H9 (cell line): ENCODE measurements around the gene ZNF599. TPM values are rescaled to one million over a fixed set of nuclear protein-coding genes. Genes with fewer than 3 reads are reported as not detected.

Experiments
- DNase-seq: peaks from one replicate; pipeline ENCODE4 v3.0.0-alpha.2; 2017
- H2AFZ ChIP-seq: one replicate; pipeline ENCODE4 v1.6.1; 2013; ENCODE audit warnings: mild to moderate bottlenecking, low read length, control low read depth, moderate library complexity
- H2AK5ac ChIP-seq: 2 replicates; pipeline ENCODE4 v1.6.1; 2013; ENCODE audit warnings: low read length, control low read depth, mixed read lengths; ENCODE audit not compliant: insufficient read length
- H2BK120ac ChIP-seq: one replicate; pipeline ENCODE4 v1.6.1; 2013; ENCODE audit warnings: low read depth, mild to moderate bottlenecking, low read length, control low read depth, inconsistent platforms; ENCODE audit not compliant: poor library complexity, severe bottlenecking
- H2BK12ac ChIP-seq: 2 replicates; pipeline ENCODE4 v1.6.1; 2013; ENCODE audit warnings: low read length, control low read depth, mixed read lengths, low read depth; ENCODE audit not compliant: insufficient read length
- H2BK15ac ChIP-seq: 2 replicates; pipeline ENCODE4 v1.6.1; 2013; ENCODE audit warnings: low read depth, low read length, control low read depth
- H2BK20ac ChIP-seq: one replicate; pipeline ENCODE4 v1.6.1; 2013; ENCODE audit warnings: low read depth, mild to moderate bottlenecking, low read length, control low read depth, inconsistent platforms; ENCODE audit not compliant: poor library complexity, severe bottlenecking
- H2BK5ac ChIP-seq: 2 replicates; pipeline ENCODE4 v1.6.1; 2013; ENCODE audit warnings: low read length, control low read depth, mixed read lengths; ENCODE audit not compliant: insufficient read length
- H3K14ac ChIP-seq: 2 replicates; pipeline ENCODE4 v1.6.1; 2013; ENCODE audit warnings: low read length, control low read depth; ENCODE audit not compliant: insufficient read depth
- H3K18ac ChIP-seq: 2 replicates; pipeline ENCODE4 v1.6.1; 2013; ENCODE audit warnings: low read depth, mild to moderate bottlenecking, mixed read lengths, low read length, control low read depth; ENCODE audit not compliant: insufficient read length
- H3K23ac ChIP-seq: 2 replicates; pipeline ENCODE4 v1.6.1; 2013; ENCODE audit warnings: low read length, control low read depth, mixed read lengths, low read depth; ENCODE audit not compliant: insufficient read length
- H3K23me2 ChIP-seq: 2 replicates; pipeline ENCODE4 v1.6.1; 2013; ENCODE audit warnings: low read depth, mild to moderate bottlenecking, mixed read lengths, low read length, control low read depth; ENCODE audit not compliant: insufficient read length, poor library complexity, severe bottlenecking
- H3K27ac ChIP-seq: 2 replicates; pipeline ENCODE4 v1.5.1; 2013; ENCODE audit warnings: low read length, control low read depth, mixed read lengths, low read depth; ENCODE audit not compliant: insufficient read length
- H3K27me3 ChIP-seq: 2 replicates; pipeline ENCODE4 v1.6.1; 2013; ENCODE audit warnings: low read length, control low read depth, inconsistent platforms; ENCODE audit not compliant: insufficient read depth
- H3K4ac ChIP-seq: 2 replicates; pipeline ENCODE4 v1.6.1; 2013; ENCODE audit warnings: low read depth, mild to moderate bottlenecking, control low read depth, inconsistent platforms, low read length, moderate library complexity
- H3K4me1 ChIP-seq: 2 replicates; pipeline ENCODE4 v1.6.1; 2013; ENCODE audit warnings: low read length, control low read depth, inconsistent platforms; ENCODE audit not compliant: insufficient read depth
- H3K4me2 ChIP-seq: 2 replicates; pipeline ENCODE4 v1.6.1; 2013; ENCODE audit warnings: low read length, control low read depth, mixed read lengths; ENCODE audit not compliant: insufficient read length, insufficient read depth
- H3K56ac ChIP-seq: 2 replicates; pipeline ENCODE4 v1.6.1; 2013; ENCODE audit warnings: low read depth, mild to moderate bottlenecking, mixed read lengths, low read length, control low read depth; ENCODE audit not compliant: insufficient read length
- H3K79me1 ChIP-seq: 2 replicates; pipeline ENCODE4 v1.6.1; 2013; ENCODE audit warnings: low read depth, mild to moderate bottlenecking, moderate library complexity, low read length, control low read depth, inconsistent platforms; ENCODE audit not compliant: insufficient read depth, poor library complexity, severe bottlenecking
- H3K79me2 ChIP-seq: 2 replicates; pipeline ENCODE4 v1.6.1; 2013; ENCODE audit warnings: low read length, control low read depth, inconsistent platforms; ENCODE audit not compliant: insufficient read depth
- H3K9ac ChIP-seq: 2 replicates; pipeline ENCODE4 v1.6.1; 2013; ENCODE audit warnings: low read length, control low read depth, mixed read lengths; ENCODE audit not compliant: insufficient read length; ENCODE audit errors: extremely low read depth
- H3K9me3 ChIP-seq: one replicate; pipeline ENCODE4 v1.6.1; 2013; ENCODE audit warnings: low read depth, low read length, inconsistent platforms; ENCODE audit not compliant: control insufficient read depth
- H3T11ph ChIP-seq: one replicate; pipeline ENCODE4 v1.6.1; 2013; ENCODE audit warnings: mild to moderate bottlenecking, low read length, control low read depth, inconsistent platforms
- H4K20me1 ChIP-seq: one replicate; pipeline ENCODE4 v1.6.1; 2013; ENCODE audit not compliant: control insufficient read depth, insufficient read length, insufficient read depth
- H4K5ac ChIP-seq: 2 replicates; pipeline ENCODE4 v1.6.1; 2013; ENCODE audit warnings: low read depth, mild to moderate bottlenecking, mixed read lengths, low read length, control low read depth; ENCODE audit not compliant: insufficient read length
- H4K8ac ChIP-seq: replicated peaks from 2 replicates; pipeline ENCODE4 v1.6.1; 2013; ENCODE audit warnings: low read length, control low read depth, mixed read lengths, low read depth; ENCODE audit not compliant: insufficient read length
- H4K91ac ChIP-seq: 2 replicates; pipeline ENCODE4 v1.6.1; 2013; ENCODE audit warnings: low read depth, mild to moderate bottlenecking, moderate library complexity, mixed read lengths, low read length, control low read depth; ENCODE audit not compliant: insufficient read length
- H3K27ac Mint-ChIP-seq, 3 experiments: 2 replicates in 2 of 3; 3 replicates in 1 of 3; pipeline ENCODE4 v1.8.0; 2020 to 2021; ENCODE audit warnings: mixed read lengths in 3 of 3, mild to moderate bottlenecking in 1 of 3, moderate library complexity in 1 of 3
- H3K27me3 Mint-ChIP-seq: 2 replicates; pipeline ENCODE4 v1.8.0; 2021; ENCODE audit warnings: low read depth, mild to moderate bottlenecking, moderate library complexity, mixed read lengths
- H3K36me3 Mint-ChIP-seq, 3 experiments: 2 replicates in 2 of 3; 3 replicates in 1 of 3; pipeline ENCODE4 v1.8.0; 2020 to 2021; ENCODE audit warnings: low read depth in 3 of 3, mixed read lengths in 3 of 3; ENCODE audit not compliant: insufficient read depth in 1 of 3
- H3K4me1 Mint-ChIP-seq, 2 experiments: 2 replicates each; pipeline ENCODE4 v1.8.0; 2020; ENCODE audit warnings: mixed read lengths in 2 of 2
- H3K4me3 Mint-ChIP-seq, 2 experiments: 2 replicates in 1 of 2; 3 replicates in 1 of 2; pipeline ENCODE4 v1.8.0; 2020 to 2021; ENCODE audit warnings: mild to moderate bottlenecking in 2 of 2, mixed read lengths in 2 of 2, moderate library complexity in 1 of 2
- H3K9me3 Mint-ChIP-seq, 2 experiments: 2 replicates in 1 of 2; 3 replicates in 1 of 2; pipeline ENCODE4 v1.8.0; 2020; ENCODE audit warnings: mild to moderate bottlenecking in 2 of 2, mixed read lengths in 2 of 2, moderate library complexity in 1 of 2
- WGBS: extraction: QIAGEN DNeasy Blood & Tissue Kit; methylation state at CpG from one replicate; pipeline ENCODE4 v1.1.7; 2013; ENCODE audit warnings: missing lambda C conversion rate, low lambda C conversion rate, mixed read lengths; ENCODE audit not compliant: insufficient read length; ENCODE audit errors: extremely low coverage; 5-methylcytosine and 5-hydroxymethylcytosine counted together
- total RNA-seq: library from RNA; stranded (reverse); gene quantifications from 2 replicates; pipeline ENCODE4 v1.2.1, GENCODE V29; 2021
- TF ChIP-seq, protein P1 (sequence below): fragments of 200-600 bp; sonication (generic); conservative IDR thresholded peaks from 3 replicates; pipeline ENCODE4 v1.8.0; 2021; ENCODE audit warnings: antibody characterized with exemption, mild to moderate bottlenecking

Gene ZNF599
- total RNA-seq, 1 experiment from 2014 or later, result 3.9 TPM

DNA sequence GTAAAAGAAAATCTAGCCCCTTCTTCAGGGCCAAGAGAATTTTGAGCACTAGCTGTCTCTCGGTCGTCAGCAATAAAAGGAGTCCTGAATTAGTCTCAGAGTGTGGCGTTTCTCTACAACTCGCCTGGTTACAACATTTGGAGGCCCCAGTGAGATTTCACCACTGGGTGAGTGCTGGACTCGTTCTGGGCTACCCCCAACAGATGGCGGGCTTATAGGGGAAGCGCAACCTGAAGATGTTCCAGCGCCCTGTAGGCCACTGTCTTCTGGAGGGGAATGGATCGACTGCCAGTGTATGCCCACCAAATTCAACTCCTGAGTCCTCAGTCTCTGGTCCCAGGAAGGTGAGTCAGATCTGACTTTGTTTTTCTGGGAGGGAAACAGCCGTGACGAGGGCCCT, 50.7 kb downstream of the ZNF599 start:
- H2AK5ac ChIP-seq, result no peak overlapping the region
- no peak overlapping the region for H2AFZ ChIP-seq
- TF ChIP-seq, protein P1, sequence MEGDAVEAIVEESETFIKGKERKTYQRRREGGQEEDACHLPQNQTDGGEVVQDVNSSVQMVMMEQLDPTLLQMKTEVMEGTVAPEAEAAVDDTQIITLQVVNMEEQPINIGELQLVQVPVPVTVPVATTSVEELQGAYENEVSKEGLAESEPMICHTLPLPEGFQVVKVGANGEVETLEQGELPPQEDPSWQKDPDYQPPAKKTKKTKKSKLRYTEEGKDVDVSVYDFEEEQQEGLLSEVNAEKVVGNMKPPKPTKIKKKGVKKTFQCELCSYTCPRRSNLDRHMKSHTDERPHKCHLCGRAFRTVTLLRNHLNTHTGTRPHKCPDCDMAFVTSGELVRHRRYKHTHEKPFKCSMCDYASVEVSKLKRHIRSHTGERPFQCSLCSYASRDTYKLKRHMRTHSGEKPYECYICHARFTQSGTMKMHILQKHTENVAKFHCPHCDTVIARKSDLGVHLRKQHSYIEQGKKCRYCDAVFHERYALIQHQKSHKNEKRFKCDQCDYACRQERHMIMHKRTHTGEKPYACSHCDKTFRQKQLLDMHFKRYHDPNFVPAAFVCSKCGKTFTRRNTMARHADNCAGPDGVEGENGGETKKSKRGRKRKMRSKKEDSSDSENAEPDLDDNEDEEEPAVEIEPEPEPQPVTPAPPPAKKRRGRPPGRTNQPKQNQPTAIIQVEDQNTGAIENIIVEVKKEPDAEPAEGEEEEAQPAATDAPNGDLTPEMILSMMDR, result no peak
- H3K27me3 Mint-ChIP-seq, result peaks cover 53% of the 10 kb centered on the region
- H3K56ac ChIP-seq, result no peak overlapping the region
- no peak overlapping the region for H3K18ac ChIP-seq
- H4K5ac ChIP-seq, result no peak overlapping the region
- no peaks in the 10 kb centered on the region for H3K23me2 ChIP-seq
- H2BK120ac ChIP-seq, result no peak overlapping the region
- no peak overlapping the region for H3K4me2 ChIP-seq
- no peaks in the 10 kb centered on the region for H3K79me1 ChIP-seq
- no peaks in the 10 kb centered on the region for H3K9me3 ChIP-seq
- peaks cover 0 to 3% (median 0%) of the 10 kb centered on the region in 3 experiments; a peak in 2 of 7 replicates for H3K36me3 Mint-ChIP-seq
- no peak overlapping the region for H2BK12ac ChIP-seq
- H3K79me2 ChIP-seq, result no peaks in the 10 kb centered on the region
- H3T11ph ChIP-seq, result no peak overlapping the region
- H3K14ac ChIP-seq, result no peak overlapping the region
- H3K4me1 Mint-ChIP-seq, result no peaks in the 10 kb centered on the region
- H3K4ac ChIP-seq, result no peak overlapping the region
- H3K4me3 Mint-ChIP-seq, result no peak overlapping the region
- no peak overlapping the region for H2BK5ac ChIP-seq
- no peak overlapping the region for H3K27ac ChIP-seq
- peaks cover 48 to 84% of the 10 kb centered on the region in 2 experiments for H3K9me3 Mint-ChIP-seq
- H3K27me3 ChIP-seq, result no peaks in the 10 kb centered on the region
- no peak overlapping the region for H3K23ac ChIP-seq
- no peaks in the 10 kb centered on the region for H3K4me1 ChIP-seq
- H4K91ac ChIP-seq, result no peak overlapping the region
- no CpG with 5 or more reads among the region's 11 CpGs for WGBS
- no peak overlapping the region for H4K8ac ChIP-seq
- no peak overlapping the region for H2BK15ac ChIP-seq
- no peak overlapping the region for H3K9ac ChIP-seq
- no peak overlapping the region for H2BK20ac ChIP-seq
- no peak for DNase-seq
- H3K27ac Mint-ChIP-seq, result no peak overlapping the region
- H4K20me1 ChIP-seq, result no peaks in the 10 kb centered on the region
